NK-92 (cell line): ENCODE data around the gene CTRB2.

Experiments
- DNase-seq: peaks from one replicate; lab custom pipeline; 2025; ENCODE audit not compliant: unreplicated experiment; lab: John Stamatoyannopoulos, UW

The CTRB2 gene

DNA sequence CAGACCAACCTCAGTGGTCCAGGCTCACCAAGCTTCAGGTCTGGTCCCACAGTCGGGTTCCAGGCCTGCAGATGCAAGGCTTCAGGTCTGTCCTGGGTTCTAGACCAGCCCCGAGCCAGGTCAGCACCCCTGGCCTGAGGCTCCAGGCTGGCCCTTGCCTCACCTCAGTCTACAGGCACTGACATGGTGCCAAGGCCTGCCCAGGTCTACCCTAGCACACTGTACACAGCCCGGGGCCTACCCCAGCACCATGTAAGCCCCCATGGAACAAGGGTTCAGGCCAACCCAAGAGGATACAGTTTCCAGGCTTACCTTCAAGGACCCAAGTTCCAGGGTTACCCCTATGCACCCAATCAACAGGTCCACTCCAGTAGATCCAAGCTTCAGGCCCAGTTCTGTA lies 31.9 kb downstream of the CTRB2 start:
- DNase-seq = no peak

DNA sequence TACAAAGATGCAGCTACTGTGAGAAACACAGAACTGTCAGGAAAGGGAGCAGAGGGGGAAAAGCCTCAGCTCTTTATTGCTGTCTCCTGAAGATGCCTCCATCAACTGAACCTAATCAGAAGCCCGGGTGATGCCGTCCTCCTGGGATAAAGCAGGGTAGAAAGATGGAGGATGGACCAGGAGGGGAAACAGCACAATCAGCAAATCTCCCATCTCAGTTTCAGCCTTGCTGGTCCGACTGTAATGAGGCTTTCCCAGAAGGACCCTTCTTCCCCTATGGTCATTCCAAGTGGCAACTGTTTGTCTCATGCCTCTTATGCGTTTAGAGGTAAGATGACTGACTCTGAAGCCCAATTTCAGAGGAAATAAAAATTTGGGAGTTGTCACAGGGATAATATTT lies 34.4 kb downstream of the CTRB2 start:
- no peak for DNase-seq

DNA sequence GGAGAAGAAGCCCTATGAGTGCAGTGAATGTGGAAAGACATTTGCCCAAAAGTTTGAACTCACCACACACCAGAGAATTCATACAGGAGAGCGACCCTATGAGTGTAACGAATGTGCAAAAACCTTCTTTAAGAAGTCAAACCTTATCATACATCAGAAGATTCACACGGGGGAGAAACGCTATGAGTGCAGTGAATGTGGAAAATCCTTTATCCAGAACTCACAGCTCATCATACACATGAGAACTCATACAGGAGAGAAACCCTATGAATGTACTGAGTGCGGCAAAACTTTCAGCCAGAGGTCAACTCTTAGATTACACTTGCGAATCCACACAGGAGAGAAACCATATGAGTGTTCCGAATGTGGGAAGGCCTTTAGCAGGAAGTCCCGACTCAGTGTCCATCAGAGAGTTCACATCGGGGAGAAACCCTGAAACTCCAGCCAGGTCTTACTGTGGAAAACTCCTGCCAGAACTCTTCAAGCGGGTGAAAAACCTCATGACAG lies 37.0 kb downstream of the CTRB2 start:
- no peak for DNase-seq

DNA sequence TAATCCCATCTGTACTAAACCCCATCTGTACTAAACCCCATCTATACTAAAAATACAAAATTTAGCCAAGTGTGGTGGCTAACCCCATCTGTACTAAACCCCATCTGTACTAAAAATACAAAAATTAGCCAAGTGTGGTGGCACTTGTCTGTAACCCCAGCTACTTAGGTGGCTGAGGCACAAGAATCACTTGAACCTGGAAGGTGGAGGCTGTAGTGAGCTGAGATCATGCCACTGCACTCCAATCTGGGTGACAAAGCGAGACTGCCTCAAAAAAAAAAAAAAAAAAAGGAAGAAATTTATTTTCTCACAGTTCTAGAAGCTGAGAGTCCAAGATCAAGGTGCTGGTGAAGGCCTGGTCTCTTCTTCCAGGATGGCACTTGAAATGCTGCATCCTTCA lies 46.6 kb downstream of the CTRB2 start:
- no peak for DNase-seq
